ENCODE measurements around the gene IL1RAPL2.
"Not testable (repeated sequence)": the region's sequence is repeated elsewhere in the genome, so short reads cannot be mapped to it uniquely, and the experiment has no call there.

Gene IL1RAPL2

GRCh38 chrX:105645667-105646357 lies 1079.8 kb downstream of the IL1RAPL2 start:
- no peak for FAIRE-seq

GRCh38 chrX:105646592-105647372 lies 1080.8 kb downstream of the IL1RAPL2 start:
- FAIRE-seq = no peak

DNA sequence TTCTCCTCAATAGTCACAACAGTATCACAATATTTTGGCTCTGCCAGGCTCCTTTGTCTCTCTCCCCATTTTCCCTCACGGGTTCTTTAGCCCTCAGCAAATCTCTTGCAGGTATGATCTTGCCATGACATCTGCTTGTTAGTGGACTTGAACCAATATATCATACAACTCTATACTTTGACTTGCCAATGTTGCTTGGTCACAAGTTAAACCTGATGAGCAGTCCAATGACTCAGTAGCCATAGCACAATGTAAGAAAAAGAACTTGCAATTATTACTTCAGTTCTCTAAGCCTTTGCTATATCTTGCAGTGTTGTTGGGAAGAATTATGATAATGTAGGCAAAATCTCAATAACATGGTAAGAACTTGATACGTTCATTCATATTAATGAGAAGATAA lies 1081.8 kb downstream of the IL1RAPL2 start:
- FAIRE-seq = no peak

DNA sequence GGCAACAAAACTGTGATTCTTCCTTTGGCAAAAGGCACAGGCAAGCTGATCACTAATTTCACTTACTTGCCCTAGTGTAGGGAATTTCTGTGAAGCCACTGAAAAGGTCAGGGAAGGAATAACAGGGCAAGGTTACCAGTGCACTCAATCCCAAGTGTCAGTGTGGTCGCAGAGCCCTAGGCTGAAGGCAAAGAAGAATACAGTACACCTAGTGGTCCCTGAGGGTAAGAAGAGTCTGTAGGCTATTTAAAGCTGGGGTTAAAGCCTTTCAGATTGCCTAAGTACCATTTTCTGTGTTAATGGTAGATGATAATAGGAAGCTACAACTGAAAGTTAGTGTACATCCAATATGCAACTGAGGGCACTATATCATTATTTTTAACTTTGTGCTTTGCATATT lies 1082.7 kb downstream of the IL1RAPL2 start:
- no peak for FAIRE-seq

DNA sequence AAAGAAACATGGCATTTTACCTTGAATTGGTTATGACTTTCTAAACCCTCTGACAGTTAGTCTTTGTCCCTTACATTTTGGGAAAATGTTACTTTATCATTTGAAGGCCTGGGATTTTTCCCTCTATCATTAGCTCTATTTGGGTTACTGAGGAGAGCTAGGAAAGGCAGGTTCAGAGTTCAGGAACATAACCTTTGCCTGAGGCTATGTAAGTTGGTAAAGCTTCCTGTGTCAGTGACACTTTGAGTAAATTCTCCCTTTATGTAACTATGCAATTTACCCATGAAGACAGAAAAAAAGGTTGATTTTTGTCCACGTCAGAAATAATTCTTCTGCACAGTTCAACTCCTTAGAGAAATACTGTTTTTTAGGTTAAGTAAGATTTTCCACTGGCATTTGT lies 1084.6 kb downstream of the IL1RAPL2 start:
- FAIRE-seq = no peak

- no peak for FAIRE-seq
These were observed 1085.0 kb downstream of the IL1RAPL2 start for GRCh38 chrX:105650986-105651385.

DNA sequence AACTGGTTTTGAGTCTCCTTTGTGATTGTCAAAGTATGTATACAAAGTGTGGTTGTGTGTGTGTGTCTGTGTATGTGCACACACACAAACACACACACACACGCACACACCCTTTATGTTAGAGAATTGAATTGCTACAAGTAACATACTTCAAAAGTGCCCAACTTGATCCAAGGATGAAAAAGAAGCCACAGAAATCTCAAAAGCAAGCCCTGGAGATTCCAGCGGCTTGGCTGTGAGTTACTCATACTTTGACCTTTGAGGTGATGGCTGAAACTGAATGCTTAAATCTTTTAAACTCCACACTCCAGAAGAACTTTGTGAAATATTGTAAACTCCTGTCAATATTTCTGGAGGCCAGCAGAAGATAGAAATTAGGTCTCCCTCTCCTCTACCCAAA lies 1087.9 kb downstream of the IL1RAPL2 start:
- no peak for FAIRE-seq

DNA sequence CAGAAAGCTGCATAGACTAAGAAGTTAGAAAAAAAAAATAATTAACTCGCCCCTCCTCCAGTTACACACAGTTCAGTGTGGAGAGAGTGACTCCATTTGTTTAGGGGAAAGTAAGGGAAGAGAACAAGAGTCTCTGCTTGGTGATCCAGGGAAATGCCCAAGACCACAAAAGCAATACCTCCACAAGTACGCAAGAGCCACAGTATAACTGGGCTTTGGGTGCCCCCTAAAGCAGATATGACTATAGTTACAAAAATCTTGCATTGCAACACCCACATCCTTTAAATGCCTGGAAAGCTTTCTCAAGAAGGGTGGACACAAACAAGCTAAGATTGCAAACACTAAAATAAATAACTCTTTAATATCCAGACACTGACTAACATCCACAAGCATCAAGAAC lies 1092.1 kb downstream of the IL1RAPL2 start:
- no peak for FAIRE-seq

- no peak for FAIRE-seq
These were observed 1096.2 kb downstream of the IL1RAPL2 start for GRCh38 chrX:105662248-105662647.

- FAIRE-seq = no peak
These were observed 1098.2 kb downstream of the IL1RAPL2 start for GRCh38 chrX:105664243-105664642.

DNA sequence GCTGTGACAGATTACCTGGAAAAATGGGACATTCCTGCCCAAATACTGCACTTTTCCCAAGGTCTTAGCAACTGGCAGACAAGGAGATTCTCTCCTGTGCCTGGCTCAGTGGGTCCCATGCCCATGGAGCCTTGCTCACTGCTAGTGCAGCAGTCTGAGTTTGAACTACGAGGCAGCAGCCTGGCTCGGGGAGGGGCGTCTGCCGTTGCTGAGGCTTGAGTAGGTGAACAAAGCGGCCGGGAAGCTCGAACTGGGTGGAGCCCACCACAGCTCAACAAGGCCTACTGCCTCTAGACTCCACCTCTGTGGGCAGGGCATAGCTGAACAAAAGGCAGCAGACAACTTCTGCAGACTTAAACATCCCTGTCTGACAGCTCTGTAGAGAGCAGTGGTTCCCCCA lies 1118.3 kb downstream of the IL1RAPL2 start:
- FAIRE-seq = not testable (repeated sequence)

DNA sequence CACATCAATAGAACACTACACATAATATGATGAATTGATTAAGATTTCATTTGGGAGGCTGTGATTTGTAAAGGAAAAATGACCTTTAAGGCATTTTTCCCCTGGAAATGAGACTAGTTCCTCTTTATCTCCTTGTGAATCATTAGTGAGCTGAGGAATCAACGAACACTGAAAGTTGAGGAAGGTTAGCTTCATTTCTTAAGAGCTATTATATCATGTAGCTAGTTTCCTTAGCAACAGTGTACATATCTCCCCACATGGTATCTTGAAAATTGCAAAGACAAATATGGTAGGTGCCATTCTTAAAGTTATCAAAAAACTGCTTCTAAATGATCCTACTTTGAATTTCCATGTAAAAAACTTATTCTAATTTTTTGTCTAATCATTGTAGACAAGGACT lies 1128.8 kb downstream of the IL1RAPL2 start:
- no peak for FAIRE-seq

DNA sequence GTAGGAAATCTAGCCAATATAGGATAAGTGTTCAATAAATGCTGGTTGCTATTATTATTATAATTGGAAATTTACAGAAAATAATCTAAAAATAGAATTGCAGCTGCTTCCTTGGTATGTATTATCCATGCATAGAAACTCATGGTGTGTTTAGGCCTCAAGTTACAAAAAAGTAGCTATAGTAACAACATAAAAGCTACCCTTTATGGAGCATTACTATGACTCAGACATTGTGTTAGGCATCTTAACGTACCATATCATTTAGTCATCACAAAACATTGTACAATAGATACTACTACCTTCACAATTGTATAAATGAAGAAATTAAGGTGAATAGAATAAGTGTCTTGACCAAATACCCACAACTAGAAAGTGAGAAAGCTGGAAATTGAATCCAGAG lies 1129.5 kb downstream of the IL1RAPL2 start:
- no peak for FAIRE-seq

- FAIRE-seq = no peak
These were observed 1130.9 kb downstream of the IL1RAPL2 start for GRCh38 chrX:105696870-105697269.

GRCh38 chrX:105697984-105698781 lies 1132.2 kb downstream of the IL1RAPL2 start:
- no peak for FAIRE-seq

DNA sequence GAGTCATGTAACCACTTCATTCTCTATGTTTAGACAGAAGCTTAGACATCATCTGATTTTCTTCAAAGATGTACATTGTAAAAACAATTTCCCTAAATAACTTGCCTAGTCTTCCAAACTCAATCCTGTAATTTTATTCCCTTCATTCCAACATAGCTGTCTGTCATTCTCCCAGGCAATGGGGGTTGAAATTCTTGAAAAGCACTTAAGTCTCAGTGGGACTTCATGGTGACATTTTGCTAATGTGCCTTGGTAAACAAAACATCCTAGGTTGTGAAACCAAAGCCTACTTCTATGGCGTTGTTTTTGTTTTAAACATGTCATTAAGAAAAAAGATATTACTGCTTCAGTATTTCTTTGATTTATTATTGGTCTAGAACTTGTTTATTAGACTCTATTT lies 1134.3 kb downstream of the IL1RAPL2 start:
- no peak for FAIRE-seq

- no peak for FAIRE-seq
These were observed 1135.5 kb downstream of the IL1RAPL2 start for GRCh38 chrX:105701310-105702052.

- FAIRE-seq = no peak
These were observed 1137.9 kb downstream of the IL1RAPL2 start for GRCh38 chrX:105703876-105704275.

GRCh38 chrX:105706041-105706440 lies 1140.0 kb downstream of the IL1RAPL2 start:
- no peak for FAIRE-seq

DNA sequence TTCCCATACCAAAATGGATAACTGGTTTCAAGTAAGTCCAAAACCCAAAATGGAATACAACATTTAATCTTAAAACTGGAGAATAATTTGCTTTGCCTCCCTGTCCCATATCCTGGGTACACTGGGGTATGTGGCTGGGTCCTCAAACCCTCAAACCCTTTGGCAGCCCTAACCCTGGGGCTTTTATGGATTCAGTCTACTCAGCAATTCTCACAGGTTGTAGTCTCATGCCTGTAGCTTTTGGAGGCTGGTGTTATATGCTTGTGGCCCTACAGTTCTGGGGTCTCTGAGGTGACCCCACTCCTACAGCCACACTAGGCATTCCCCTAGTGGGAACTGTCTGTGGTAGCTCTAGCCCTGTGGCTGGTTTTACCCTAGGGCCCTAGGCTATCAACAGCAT lies 1145.8 kb downstream of the IL1RAPL2 start:
- no peak for FAIRE-seq

DNA sequence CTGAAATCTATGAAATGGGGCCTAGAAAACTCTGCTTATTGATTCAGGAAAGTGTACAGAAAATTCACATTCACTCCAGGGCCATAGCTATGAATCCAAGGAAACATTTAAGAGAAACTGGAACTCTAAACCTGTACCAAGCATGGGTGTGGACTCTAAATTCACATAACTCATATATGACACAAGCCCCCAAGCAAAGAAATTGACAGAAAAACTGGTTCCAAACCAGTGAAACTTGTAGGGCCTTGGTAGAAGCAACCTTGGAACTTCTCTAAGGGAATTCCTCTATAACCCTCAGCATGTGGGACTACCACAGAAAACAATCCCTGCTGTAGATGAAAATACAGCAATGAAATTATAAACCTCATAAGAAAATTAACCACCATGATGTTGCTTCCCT lies 1149.7 kb downstream of the IL1RAPL2 start:
- no peak for FAIRE-seq

GRCh38 chrX:105723966-105724735 lies 1158.2 kb downstream of the IL1RAPL2 start:
- no peak for FAIRE-seq

All from endometrium (tissue), 2 donors.